Body of pancreas (tissue), 4 donors: Measurements from ENCODE around the gene KIAA1549.

Experiments
- CTCF ChIP-seq, 7 experiments: fragments of 450-650 bp in 4 of 7; fragments of 200-600 bp in 3 of 7; sonication (generic) in 3 of 7; IDR thresholded peaks; one replicate each; pipeline ENCODE4 v1.5.1; 2016 to 2019; ENCODE audit warnings: antibody characterized with exemption in 7 of 7
- POLR2A ChIP-seq, 3 donors: fragments of 450-650 bp; IDR thresholded peaks; one replicate each; pipeline ENCODE4 v1.6.1; 2016; ENCODE audit warnings: antibody characterized with exemption in 3 of 3, mild to moderate bottlenecking in 2 of 3

GRCh38 chr7:138974103-138974502 is 7.1 kb downstream of the KIAA1549 start:
- TF ChIP-seq POLR2A (IDR thresholded peaks at IDR 0.05) (no peak), CTCF (IDR thresholded peaks at IDR 0.05) (no peak)
